SW 1271 (cell line): ENCODE measurements around the gene ADGRG6.

Experiments
- DNase-seq, 2 experiments: peaks; one replicate each; lab custom pipeline; 2025; lab: John Stamatoyannopoulos, UW

Gene ADGRG6

DNA sequence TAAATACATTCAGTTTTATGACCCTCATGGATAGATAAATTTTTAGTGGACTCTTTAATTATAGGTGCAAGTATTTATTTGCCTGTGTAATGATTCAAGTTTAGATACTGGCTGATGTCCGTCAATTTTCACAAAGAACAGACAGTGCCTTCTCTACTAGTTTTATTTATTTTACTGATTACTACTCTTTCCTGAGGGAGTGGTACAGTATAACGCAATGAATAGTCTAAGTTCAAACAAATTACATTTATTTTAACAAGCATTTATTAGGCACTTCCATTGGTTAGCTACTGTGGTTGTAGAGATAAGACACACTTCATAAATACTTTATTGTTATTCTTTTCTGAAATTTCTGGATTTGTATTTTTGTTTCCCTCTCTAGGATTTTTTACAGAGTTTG, 74.3 kb downstream of the ADGRG6 start:
- DNase-seq = no peak

DNA sequence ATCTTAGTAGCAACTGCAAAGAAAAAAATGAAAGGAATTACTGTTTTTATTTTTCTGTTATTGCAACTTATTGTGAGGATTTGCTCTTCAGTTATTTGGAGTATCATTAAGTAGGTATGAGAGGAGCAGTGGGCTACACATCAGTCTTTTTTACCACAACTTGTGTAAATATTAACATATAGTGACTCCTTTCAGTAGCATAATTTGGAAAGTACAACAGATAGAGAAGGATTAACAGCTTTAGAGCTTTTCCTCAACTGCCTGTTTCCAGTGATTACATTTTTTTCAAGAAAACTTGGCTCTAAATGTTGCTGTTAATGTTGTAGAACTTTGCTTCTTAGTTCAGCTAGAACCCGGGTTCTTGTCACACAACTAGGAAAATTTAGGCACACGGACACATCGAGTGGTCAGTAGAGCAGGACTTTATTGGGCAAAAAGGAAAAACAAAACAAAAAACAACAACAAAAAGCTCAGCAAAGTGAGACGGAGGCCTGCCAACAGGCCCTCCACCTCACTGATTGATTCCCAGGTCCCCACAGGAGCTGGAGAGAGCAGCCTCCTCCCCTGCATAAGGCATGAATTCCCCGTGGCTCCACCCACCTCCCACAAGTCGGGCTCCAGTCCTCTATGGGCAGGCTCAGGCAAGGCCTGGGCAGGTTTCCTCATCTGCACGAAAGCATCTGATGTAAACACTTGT, 75.1 kb downstream of the ADGRG6 start:
- DNase-seq = peak; percentile 28 to 76

DNA sequence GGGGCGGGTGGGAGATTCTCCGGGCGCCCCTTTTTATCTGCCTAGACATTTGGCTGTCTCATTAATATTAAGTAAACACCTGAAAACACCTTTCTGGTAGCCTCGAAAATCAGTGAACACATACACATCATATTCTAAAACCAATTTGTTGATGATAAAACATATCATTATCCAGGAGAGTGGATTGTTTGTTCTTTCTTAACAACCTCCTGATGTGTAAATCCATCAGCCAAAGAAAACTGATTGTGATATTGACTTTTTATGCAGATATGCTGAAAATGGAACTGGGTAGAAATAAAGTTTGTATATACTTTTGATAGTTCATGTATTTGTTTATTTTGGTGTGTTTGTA, 75.7 kb downstream of the ADGRG6 start:
- DNase-seq = no peak

DNA sequence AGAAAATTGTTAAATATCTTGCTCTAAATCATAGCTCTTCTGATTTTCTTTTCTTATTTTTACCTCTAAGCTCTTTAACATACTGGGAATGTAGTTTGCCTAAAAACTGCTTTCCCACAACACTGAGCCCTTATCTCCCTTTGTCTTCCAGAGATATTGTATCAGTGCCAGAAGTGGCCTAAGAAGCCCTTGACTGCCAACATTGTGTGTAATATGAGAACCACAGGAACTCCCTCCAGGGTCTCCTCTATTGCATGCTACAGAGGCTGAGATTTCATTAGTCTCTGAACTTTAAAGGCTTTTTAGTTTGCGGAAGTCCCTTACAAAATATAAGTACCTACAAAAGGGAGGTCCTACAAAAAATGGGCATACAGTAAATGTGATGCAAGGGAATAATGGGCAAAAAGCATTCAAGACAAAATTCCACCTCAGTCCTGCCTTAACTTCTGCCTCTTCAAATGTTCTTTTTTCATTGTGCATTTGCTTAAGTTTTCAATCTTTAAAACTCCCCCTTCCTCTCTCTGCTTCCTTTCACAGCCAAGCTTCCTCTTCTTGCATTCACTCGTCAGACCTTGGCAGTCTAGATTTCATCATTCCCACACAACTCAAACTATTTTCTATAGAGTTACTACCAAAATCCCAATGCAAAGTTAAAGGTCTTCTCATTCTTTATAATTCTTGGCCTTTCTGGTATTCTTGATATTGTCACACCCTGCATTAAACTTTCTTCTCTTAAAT, 76.5 kb downstream of the ADGRG6 start:
- DNase-seq = peak; percentile 39 to 87

DNA sequence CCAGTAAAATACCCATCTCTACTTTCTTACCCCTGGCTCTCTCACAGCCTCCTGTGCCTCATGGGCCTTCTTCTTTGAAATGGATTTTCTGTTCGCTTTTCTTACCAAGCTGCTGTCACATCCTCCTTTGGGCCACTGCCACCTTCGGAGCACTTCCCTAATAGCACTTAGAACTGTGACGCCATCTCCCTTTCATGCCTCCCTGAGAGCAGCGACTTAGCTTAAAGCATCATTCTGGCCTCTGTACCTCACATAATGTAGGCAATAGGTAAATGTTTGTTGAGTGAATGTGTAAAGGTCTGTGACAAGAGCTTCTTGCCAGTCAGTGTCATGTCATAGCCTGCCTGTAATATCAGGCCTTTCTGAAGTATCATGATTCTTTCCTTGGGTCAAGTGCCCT, 78.8 kb downstream of the ADGRG6 start:
- no peak for DNase-seq

DNA sequence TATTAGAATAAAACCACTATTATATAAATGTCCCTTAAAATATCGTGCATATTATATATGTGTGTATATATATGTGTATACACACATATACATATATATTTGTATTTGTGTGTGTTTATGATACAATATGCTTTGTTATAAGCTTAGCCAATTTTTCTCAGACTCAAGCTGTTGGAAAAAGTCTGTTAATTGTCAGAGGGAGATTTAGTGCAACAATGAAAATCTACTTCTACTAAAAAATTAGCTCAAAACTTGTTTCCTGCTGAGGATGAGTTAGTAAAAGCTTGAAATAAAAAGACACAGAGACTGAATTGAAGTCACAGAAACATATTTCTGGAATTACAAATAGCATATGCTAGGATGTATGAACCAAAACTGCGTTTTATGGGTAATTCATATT, 79.4 kb downstream of the ADGRG6 start:
- DNase-seq = no peak

DNA sequence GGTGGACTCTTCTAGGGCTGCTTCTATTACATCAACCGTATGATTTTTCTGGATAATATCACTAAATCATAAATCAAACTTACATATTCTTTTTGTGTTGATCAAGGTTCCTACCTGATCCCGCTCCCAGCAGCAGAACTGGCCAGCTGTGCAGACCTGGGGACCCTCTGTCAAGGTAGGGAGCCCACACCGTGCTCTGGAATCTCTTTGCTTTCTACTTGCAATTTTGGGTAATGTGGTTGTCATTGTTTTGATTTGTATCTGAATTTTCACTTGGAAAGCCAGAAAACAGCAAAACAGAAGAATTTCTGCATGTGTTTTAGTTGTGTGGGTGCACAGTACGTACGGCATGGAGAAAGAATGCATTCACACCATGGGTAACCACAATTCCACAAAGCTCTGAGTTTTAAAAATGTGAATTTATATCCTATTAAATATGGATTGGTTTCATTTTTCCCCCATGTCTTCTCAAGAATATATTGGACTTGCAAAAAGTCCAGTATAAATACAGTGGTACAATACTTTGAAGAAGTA, 80.1 kb downstream of the ADGRG6 start:
- no peak for DNase-seq

DNA sequence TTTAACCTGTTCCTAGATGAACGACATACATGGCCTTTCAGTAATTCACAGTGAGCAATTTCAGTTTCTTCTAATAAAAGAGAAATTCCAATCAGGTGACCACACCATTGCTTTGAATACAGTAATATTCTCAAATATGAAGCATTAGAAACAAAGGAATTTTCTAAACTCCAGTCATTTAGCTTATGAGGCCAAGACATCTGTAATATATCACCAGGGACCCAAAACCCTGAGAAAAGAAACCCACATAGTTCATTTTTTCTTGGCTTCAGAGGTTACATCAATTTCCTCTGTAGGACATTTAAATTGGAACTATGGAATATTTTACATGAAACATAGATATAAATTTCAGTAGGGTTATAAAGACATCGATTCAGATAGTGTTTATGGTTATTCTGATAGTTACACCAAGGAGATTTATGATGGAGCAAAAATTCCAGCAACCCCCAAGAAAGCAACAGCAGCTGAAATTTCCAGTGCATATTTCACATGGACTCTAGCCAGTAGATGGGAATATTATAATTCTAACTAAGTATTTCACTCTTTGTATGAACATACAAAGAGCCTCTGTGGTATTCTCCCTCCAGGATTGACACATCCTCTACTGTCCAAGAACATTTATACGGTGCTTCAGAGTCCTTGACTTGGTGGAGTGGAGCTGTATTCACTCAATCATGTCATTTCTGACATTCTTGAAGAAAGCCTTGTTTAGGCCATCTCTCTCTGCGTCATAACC, 82.9 kb downstream of the ADGRG6 start:
- DNase-seq = peak in 1 of 2 experiments; percentile 54

DNA sequence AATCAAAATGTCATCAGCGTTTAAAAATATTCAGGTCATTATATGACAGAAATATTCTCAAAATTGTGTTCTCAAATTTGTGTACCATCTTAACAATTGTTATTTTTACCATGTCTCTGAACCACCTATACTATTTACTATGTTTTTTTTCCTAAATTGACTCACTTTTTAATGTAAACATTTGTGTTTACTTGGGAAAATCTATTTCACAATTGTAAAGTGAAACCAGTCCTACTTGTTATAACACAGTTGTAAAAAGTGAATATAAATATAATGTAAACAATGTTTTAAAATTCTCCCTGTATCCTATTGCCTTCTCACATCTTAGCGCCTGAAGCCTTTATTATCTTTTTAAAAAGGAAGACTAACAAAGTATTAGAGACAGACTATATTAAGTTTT, 83.5 kb downstream of the ADGRG6 start:
- DNase-seq = no peak

DNA sequence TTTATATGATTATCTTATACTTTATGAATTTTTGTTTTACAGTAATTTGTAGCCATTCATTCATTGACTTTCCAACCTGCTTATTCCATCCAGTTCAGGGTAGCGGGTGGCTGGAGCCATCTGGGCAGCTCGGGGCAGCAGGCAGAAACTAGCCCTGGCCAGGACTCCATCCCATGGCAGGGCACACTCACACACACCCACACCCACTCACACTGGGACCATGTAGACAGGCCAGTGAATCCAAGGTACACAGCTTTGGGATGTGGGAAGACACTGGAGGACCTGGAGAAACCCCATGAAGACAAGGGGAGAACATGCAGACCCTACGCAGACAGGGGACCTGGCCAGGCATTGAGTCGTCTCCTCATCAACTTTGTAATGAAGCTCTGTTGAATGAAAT, 84.8 kb downstream of the ADGRG6 start:
- no peak for DNase-seq

DNA sequence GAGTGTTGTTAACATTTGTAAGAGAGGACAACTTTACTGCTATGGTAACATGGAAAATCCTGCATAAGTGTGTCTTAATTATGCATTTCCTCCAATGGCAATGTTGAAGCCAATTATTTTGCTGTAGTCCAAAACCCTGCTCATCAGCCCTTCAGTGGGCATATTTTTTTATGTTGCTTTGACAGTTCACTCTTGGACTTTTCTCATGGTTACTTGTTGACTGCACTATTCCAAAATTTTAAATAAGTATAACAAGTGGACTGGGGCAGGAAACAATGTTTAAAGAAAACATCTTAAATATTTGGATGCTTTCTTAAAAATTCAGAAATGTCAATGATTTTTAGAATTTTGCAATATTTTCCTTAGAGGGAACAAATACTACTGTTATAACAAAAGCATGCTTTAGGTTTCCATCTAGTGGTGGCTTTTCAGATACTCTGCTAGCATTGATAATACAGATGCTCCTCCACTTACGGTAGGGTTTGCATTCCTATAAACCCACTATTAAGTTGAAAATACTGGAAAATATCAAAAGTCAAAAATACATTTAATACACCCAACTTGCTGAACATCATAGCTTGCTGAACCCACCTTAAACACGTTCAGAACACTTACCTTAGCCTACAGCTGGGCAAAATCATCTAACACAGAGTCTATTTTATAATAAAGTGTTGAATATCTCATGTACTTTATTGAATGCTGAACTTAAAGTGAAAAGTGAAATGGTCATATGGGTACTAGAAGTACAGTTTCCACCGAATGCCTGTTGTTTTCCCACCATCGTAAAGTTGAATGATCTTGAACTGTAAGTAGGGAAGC, 86.4 kb downstream of the ADGRG6 start:
- DNase-seq = peak; percentile 10 to 78

DNA sequence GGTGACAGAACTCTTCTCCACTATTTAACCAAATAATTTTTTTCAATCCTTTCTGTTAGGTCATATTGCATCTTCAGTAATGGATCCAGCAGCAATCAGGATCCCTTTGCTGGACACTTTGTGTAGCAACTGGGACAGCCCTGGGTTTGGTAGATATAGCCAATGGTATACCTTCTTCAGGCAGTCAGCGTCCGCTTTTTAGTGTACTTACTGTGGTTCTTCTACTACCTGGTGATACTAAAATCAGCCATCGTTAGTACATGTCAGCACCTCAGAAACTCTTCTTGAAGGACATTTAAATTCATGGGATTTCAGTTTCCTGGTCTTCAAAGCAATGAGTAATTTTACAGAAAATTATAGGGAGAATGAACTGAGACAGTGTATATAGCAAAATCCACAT, 93.5 kb downstream of the ADGRG6 start:
- no peak for DNase-seq

DNA sequence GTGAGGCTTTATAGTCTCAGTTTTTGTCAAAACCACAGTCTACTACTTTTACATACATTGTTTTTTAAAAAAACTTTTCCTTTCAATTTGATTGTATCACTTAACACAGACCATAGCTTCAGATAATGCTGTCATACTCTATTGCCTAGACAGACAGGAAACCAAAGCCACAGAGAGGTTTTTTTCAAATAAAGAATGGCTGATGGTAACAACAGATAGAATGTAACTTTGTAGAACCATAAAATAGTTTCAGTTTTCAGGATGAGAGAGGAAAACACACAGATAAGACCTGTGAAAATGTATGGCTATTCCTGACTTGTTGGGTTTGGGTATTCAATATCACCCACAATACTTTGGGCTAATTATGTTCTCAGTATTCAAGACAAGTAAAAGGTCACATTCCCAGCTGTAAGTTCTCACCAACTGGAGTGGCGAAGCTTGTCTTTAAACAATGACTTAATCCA, 94.0 kb downstream of the ADGRG6 start:
- DNase-seq = no peak

DNA sequence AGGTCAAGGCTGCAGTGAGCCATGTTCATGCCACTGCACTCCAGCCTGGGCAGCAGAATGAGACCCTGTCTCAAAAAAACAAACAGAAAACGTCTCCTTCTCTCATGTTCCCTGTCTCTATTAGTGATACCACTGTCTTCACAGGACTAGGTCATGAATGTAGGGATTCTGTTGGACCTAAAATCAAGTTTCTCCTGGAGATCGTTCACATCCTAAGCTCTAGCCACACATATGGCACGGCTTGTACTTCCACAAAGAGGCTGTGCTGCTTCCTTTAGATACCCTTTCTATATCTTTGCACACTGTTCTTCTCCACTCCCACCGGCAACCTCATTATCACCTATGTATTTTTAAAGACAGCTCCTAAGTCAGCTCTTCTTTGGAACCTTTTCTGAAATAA, 96.5 kb downstream of the ADGRG6 start:
- DNase-seq = no peak

DNA sequence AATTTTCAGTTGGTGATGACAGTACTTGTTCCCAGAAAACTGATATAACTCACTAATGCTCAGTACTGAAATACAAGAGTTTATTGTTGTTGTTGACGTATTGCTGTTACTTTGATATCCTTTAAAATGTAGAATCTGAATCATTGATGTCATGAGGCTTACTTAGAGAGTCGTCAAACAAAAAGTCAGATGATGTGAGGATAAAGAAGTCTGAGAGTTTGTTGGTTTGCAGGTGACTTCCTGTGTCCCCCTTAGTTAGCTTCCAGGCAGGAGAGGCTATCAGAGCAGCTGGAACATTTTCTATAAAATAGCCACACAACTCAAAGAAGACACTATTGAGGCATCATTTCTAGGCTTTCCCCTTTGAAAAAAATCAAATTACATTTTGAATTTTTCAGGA, 97.9 kb downstream of the ADGRG6 start:
- DNase-seq = no peak

DNA sequence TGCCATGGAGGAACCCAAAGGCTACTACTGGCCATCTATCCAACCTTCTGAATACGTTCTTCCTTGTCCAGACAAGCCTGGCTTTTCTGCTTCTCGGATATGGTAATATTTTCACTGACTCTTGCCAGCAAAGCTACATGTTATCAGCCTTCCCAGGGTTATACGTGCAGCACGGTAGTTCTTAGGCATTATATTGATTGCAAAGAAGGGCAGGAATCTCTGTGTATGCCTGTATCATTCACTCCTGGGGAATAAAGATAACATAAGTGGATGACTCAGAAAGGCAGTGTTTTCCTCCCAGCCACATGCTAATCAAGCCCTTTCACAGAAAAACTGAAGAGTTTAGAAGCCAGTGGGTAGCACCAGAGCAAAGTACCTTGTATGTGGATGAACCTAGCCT, 98.7 kb downstream of the ADGRG6 start:
- DNase-seq = no peak

DNA sequence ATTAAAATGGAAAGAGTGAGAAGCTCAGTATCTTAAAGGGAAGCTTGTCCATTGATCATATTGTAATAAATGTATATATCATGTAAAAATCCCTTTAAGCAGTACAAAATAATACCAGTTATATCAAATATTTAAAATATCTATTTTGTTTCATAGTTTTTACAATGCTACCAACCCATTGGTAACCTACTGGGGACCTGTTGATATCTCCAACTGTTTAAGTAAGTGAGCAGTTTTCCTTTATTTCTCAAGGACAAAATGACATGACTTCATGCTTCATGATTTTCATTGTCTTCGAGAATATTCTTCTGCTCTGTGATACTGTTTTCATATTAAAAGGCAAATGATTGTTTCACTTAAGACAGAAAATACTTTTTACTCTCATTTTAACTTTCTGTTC, 100.0 kb downstream of the ADGRG6 start:
- DNase-seq = no peak

DNA sequence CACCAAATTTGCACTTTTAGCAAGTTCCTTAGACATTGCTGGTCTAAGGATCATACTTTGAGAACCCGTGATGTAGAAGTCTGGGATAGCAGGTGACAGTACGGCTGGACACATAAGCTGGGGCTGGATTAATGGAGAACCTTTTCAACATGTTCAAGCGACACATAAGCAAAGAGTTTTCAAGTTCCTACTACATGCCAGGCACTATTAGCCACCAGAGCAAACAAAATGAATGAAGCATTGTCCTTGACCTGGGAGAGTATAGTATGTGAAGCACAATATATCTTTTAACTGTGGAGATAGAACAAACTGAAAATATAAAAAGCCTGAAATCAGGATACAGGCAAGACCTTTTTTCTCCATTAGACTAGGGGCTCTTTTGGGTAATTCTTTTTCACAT, 102.9 kb downstream of the ADGRG6 start:
- no peak for DNase-seq

DNA sequence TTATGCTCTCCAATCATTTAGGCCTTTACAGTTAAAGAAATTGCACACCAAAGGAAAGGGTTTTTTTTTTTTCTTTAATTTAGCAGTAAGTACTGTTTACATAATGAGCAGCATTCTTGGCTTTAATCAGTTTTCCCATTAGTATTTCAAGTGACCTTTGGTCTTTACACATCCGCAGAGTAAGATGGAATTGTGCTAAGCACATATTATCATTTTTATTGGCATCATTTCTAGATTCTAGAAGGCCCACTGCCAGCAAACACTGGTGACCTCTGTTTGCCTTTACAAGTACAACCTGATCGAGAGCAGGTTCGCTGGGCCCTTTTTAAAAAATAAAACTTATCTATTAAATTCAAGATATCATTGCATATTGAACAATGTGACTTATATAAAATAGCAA, 104.3 kb downstream of the ADGRG6 start:
- no peak for DNase-seq

DNA sequence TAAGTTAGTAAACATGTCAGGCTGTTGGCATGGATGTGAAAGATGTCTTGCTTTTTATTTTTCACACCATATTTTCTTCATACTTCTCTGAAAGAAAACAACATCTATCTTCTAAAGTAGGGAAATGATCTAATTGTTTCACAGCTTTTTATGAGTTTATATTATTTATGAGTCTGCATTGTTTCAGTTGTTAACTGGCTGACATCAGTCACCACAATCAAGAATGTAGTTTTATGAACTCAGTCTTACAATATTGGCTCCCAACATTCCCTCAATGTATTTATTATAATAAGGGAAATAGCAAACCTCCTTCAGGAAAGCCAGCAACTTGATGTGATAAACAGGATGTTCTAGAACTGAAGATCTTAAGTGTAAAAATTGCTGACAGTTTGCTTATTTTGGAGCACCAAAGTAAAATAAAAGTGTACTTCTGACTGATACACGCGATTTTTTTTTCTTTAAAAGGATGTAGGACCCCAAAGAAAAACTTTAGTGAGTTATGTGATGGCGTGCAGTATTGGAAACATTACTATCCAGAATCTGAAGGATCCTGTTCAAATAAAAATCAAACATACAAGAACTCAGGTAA, 106.0 kb downstream of the ADGRG6 start:
- no peak for DNase-seq

DNA sequence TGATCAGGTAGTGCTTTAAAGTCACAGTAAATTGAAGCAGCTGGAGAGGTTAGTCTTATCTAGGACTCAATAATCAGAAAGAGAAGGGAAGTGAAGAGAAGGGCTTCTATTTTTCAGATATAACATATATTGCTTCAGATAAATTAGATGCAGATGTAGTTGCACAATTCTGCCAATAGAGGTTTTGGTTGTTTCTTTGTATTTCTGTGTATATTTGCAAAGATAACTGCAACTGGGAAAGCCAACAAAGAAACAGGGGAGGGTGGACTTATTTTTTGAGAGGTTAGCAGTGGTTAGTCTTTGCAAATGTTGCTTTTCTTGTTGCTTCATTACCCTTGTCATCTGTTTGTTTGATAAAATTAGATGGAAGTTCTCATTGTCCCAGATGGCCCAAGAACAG, 106.6 kb downstream of the ADGRG6 start:
- DNase-seq = no peak

DNA sequence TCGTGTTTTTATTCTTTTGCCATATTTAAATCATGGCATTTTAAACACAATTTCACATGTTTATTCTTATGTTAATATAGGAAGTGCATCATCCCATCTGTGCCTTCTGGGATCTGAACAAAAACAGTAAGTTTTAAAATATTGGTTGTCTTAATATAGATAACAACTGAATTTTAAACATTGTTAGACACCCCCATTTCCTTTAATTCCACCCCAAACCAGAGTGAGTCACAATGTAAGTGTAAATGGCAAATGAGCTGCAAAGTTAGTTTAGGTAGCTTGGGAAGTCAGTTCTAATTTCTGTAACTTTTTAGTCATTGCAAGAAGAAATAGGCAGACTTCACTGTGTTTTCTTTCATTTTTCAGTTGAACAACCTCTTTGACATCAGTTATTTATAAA, 108.0 kb downstream of the ADGRG6 start:
- DNase-seq = no peak
